Body of pancreas (tissue), 4 donors: ENCODE data around the gene C1orf116. TPM values are rescaled to one million over a fixed set of nuclear protein-coding genes. Genes with fewer than 3 reads are reported as not detected.

Source experiments
- ATAC-seq: fragments of 150-250 bp; one replicate; pipeline ENCODE4 v1.9.1; 2016
- DNase-seq, 4 donors: peaks; one replicate each; pipeline ENCODE4 v3.0.0-alpha.2; 2019
- H3K27ac ChIP-seq, 4 donors: fragments of 200-600 bp; sonication (generic); 1 replicate in 3 of 4; 2 replicates in 1 of 4; pipeline versions ENCODE4 v1.5.1 to v1.6.1; 2016 to 2019; ENCODE audit warnings: mild to moderate bottlenecking in 1 of 4, mixed read lengths in 1 of 4, moderate library complexity in 1 of 4
- H3K27me3 ChIP-seq, 2 donors: fragments of 200-600 bp; sonication (generic); one replicate each; pipeline ENCODE4 v1.6.0; 2016; ENCODE audit warnings: mild to moderate bottlenecking in 1 of 2
- H3K36me3 ChIP-seq, 2 donors: fragments of 200-600 bp; sonication (generic); replicated peaks in 1 of 2; 2 replicates each; pipeline ENCODE4 v1.5.1; 2016; ENCODE audit warnings: low read depth in 2 of 2; ENCODE audit not compliant: insufficient read depth in 1 of 2
- H3K4me1 ChIP-seq: fragments of 200-600 bp; sonication (generic); one replicate; pipeline ENCODE4 v1.6.0; 2016
- H3K4me3 ChIP-seq, 2 donors: fragments of 200-600 bp; sonication (generic); 1 replicate in 1 of 2; 2 replicates in 1 of 2; pipeline ENCODE4 v1.5.1; 2016 to 2019
- H3K9me3 ChIP-seq, 3 donors: fragments of 200-600 bp; sonication (generic); 1 replicate in 2 of 3; 2 replicates in 1 of 3; pipeline ENCODE4 v1.5.1; 2016
- POLR2A ChIP-seq, 3 donors: fragments of 450-650 bp; IDR thresholded peaks; one replicate each; pipeline ENCODE4 v1.6.1; 2016; ENCODE audit warnings: antibody characterized with exemption in 3 of 3, mild to moderate bottlenecking in 2 of 3
- WGBS, 2 donors: methylation state at CpG; one replicate each; pipeline ENCODE4 v1.1.5; 2017; 5-methylcytosine and 5-hydroxymethylcytosine counted together
- intact Hi-C: fragments of 100-400 bp; cut with DNase I; formaldehyde crosslinking; loops from one replicate; pipeline ENCODE4 v1.15.1; 2023
- total RNA-seq, 2 donors: library from RNA; depleted of rRNA; stranded (reverse); fragments of >200 nt; gene quantifications; one replicate each; pipeline ENCODE4 v1.1.0, GENCODE V29; 2016
- TF ChIP-seq, protein P1 (sequence below), 7 experiments: fragments of 450-650 bp in 4 of 7; fragments of 200-600 bp in 3 of 7; sonication (generic) in 3 of 7; IDR thresholded peaks; one replicate each; pipeline ENCODE4 v1.5.1; 2016 to 2019; ENCODE audit warnings: antibody characterized with exemption in 7 of 7

Gene C1orf116
- total RNA-seq, 2 donors from 2014 or later: 11.2 to 23.3 TPM

DNA sequence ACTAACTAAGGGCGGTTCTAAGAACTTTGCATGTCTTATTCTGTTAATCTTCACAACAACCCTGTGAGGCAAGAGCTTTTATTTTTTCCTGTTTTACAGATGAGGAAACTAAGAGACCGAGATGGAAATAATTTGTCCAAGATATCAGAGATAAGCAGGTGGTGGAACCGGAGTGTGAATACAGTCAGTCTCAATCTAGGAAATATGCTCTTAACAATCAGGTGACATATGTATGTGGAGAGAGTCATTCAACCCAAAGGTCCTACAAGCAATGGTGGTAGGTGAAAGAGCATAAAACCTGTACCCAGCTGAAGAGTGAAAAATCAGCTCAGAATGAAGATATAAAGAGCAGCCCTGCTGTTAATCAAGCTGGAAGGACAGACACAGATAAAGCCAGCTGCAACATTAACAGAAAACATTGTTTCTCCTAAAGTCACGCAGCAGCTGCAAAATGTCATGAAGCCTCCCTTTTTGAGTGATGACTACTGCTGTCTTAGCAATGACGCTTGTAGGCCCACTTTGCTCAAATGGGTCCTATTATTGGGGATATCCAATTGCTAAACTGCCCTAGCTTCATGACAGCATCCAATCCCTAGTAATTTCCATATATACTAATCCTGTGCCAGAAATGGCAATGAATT is 31.8 kb downstream of the C1orf116 start:
- Histone ChIP-seq H3K4me3 (no peak overlapping the region), H3K36me3 (no peaks in the 10 kb centered on the region), H3K27me3 (no peaks in the 10 kb centered on the region), H3K4me1 (peaks cover 36% of the 10 kb centered on the region), H3K27ac (no peak overlapping the region), H3K9me3 (no peaks in the 10 kb centered on the region)
- DNase-seq (no peak), ATAC-seq (no peak)
- intact Hi-C loops: no loop called here
- 70 to 77% methylated on average over 5 of the region's 5 CpGs for WGBS, 2 donors
- TF ChIP-seq POLR2A (IDR thresholded peaks at IDR 0.05): no peak
- TF ChIP-seq, protein P1, sequence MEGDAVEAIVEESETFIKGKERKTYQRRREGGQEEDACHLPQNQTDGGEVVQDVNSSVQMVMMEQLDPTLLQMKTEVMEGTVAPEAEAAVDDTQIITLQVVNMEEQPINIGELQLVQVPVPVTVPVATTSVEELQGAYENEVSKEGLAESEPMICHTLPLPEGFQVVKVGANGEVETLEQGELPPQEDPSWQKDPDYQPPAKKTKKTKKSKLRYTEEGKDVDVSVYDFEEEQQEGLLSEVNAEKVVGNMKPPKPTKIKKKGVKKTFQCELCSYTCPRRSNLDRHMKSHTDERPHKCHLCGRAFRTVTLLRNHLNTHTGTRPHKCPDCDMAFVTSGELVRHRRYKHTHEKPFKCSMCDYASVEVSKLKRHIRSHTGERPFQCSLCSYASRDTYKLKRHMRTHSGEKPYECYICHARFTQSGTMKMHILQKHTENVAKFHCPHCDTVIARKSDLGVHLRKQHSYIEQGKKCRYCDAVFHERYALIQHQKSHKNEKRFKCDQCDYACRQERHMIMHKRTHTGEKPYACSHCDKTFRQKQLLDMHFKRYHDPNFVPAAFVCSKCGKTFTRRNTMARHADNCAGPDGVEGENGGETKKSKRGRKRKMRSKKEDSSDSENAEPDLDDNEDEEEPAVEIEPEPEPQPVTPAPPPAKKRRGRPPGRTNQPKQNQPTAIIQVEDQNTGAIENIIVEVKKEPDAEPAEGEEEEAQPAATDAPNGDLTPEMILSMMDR (IDR thresholded peaks at IDR 0.05): no peak

DNA sequence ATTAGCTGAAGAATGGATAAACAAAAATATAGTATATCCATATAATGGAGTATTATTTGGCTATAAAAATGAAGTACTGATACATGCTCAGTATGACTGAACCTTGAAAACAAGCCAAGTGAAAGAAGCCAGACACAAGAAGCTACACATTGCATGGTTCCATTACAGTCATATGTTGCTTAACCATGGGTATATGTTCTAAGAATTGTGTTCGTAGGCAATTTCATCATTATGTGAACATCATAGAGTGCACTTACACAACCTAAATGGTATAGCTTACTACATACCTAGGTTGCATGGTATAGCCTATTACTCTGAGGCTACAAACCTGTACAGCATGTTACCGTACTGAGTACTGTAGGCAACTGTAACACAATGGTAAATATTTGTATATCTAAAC is 33.7 kb downstream of the C1orf116 start:
- Histone ChIP-seq H3K4me1 (peaks cover 19% of the 10 kb centered on the region), H3K9me3 (no peaks in the 10 kb centered on the region), H3K4me3 (no peak overlapping the region), H3K27ac (no peak overlapping the region), H3K27me3 (no peaks in the 10 kb centered on the region), H3K36me3 (no peaks in the 10 kb centered on the region)
- intact Hi-C loops: no loop called here
- ATAC-seq: no peak
- no peak for DNase-seq
- 85 to 93% methylated on average over 2 of the region's 2 CpGs for WGBS, 2 donors
- no peak for TF ChIP-seq POLR2A (IDR thresholded peaks at IDR 0.05)
- TF ChIP-seq, protein P1 (IDR thresholded peaks at IDR 0.05): no peak

DNA sequence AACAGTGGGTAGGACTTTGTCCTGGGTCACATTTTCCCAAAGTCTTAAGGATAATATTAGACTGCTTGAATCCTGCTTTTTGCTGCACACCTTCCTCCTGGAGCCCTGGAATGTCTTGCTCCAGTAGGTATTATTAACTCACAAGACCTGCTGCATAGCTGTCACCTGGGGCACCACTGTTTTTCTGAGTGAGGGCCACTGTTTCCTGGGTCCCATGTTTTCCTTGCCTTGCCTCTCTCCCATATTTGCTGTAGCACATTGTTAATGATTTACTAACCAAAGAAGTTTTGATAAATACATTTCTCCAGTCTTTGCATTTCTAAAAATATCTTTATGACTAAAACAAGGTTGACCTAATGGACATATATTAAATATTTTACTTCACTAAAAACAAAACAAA is 39.8 kb downstream of the C1orf116 start:
- H3K4me1 ChIP-seq: peaks cover 16% of the 10 kb centered on the region
- DNase-seq: peak in 3 of 4 donors; percentile 31 to 40 (median 38)
- H3K27ac ChIP-seq: peak overlapping the region; percentile 1 to 62 (median 52)

DNA sequence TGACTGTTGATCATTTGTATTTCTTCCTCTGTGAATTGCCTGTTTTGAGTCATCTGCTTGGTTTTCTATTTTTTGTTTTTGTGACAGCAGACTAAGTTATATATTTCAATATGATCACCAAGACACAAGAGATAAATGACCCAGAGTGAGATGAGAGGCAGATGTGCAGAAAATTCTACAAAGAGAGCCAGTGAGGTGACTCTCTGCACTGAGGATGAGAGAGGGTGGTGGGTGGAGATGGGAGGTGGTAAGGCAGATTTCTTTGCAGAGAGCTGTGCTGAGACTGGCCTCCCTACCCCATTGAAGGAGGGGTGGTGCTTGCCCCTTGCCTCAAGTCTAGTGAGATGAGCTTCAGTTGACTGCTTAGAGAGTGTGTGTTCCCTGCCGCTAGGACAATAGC is 44.7 kb downstream of the C1orf116 start:
- H3K4me1 ChIP-seq: peaks cover 7% of the 10 kb centered on the region
- intact Hi-C loops: no loop called here
- H3K4me3 ChIP-seq: no peak overlapping the region
- no peak for TF ChIP-seq POLR2A (IDR thresholded peaks at IDR 0.05)
- TF ChIP-seq, protein P1 (IDR thresholded peaks at IDR 0.05): no peak
- ATAC-seq (no peak), DNase-seq (no peak)
- H3K36me3 ChIP-seq: no peaks in the 10 kb centered on the region
- 75 to 90% methylated on average over 1 of the region's 1 CpG for WGBS, 2 donors
- no peak overlapping the region for H3K27ac ChIP-seq
- H3K27me3 ChIP-seq: no peaks in the 10 kb centered on the region
- H3K9me3 ChIP-seq: no peaks in the 10 kb centered on the region

More for the DNA sequence above, 39.8 kb downstream of the C1orf116 start:
- no peak for TF ChIP-seq POLR2A (IDR thresholded peaks at IDR 0.05)
- TF ChIP-seq, protein P1 (IDR thresholded peaks at IDR 0.05): no peak
- H3K4me3 ChIP-seq: no peak overlapping the region
- H3K36me3 ChIP-seq: no peaks in the 10 kb centered on the region
- no peaks in the 10 kb centered on the region for H3K27me3 ChIP-seq
- H3K9me3 ChIP-seq: no peaks in the 10 kb centered on the region
- intact Hi-C loops: no loop called here
- ATAC-seq: peak; percentile 73

DNA sequence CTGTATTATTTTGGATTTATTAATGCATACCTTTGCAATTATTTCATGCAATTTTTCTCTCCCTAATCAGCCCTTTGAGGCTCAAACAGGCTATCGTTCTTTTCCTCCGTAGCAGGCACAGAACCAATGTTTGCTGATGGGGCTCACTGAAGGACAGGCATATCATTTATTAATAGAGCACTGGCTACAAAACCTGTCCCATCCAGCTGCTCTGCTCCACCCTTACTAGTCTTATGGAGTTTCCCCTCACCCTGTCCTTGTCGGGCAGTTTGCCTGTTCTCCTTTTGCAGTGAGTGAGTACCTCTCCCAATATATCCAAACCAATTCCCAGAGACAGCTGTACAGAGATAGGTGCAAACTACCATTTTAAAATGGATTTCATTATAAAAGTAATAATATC is 45.7 kb downstream of the C1orf116 start:
- ATAC-seq: peak; percentile 39
- Histone ChIP-seq H3K4me1 (no peaks in the 10 kb centered on the region), H3K36me3 (no peaks in the 10 kb centered on the region), H3K27me3 (no peaks in the 10 kb centered on the region), H3K4me3 (no peak overlapping the region), H3K9me3 (no peaks in the 10 kb centered on the region), H3K27ac (no peak overlapping the region)
- intact Hi-C loops: no loop called here
- no peak for DNase-seq
- no peak for TF ChIP-seq POLR2A (IDR thresholded peaks at IDR 0.05)
- TF ChIP-seq, protein P1 (IDR thresholded peaks at IDR 0.05): no peak
- WGBS, 2 donors: 18 to 19% methylated on average over 3 of the region's 3 CpGs
